ENCODE results near the gene MOB1B.
A peak's percentile ranks its signal among the peaks of the same experiment; 100 is the strongest.
"Not testable (repeated sequence)": the region's sequence is repeated elsewhere in the genome, so short reads cannot be mapped to it uniquely, and the experiment has no call there.

MOB1B gene

DNA sequence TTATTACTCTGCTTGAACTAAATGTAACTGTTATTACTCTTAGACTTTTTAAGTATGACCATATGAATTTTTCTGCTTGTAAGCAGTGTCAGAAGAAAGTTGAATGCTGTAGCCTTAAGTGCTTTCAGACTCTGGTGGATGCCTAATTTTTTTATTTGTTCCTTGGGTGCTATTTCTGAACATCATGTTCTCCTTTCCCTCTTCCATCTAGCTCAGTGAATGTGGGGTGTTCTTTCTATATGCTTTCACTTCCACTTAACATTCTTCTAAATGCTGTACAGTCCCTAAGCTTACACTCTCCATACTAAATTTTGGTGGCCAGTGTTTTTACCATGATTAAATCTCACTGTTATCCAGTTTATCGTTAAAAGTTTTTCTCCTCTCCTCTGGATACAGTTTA is 94.9 kb downstream of the MOB1B start:
- peak overlapping the region; percentile 95 for H3K4me3 Mint-ChIP-seq
- ATAC-seq (no peak), DNase-seq (no peak)
- H3K9me3 Mint-ChIP-seq, result peaks cover 5% of the 10 kb centered on the region
- H3K36me3 Mint-ChIP-seq (ENCODE audit: low read depth), result peaks cover 37% of the 10 kb centered on the region
- peaks cover 75% of the 10 kb centered on the region for H3K4me1 Mint-ChIP-seq
- peak overlapping the region; percentile 89 for H3K27ac Mint-ChIP-seq
- H3K27me3 Mint-ChIP-seq, result no peaks in the 10 kb centered on the region

DNA sequence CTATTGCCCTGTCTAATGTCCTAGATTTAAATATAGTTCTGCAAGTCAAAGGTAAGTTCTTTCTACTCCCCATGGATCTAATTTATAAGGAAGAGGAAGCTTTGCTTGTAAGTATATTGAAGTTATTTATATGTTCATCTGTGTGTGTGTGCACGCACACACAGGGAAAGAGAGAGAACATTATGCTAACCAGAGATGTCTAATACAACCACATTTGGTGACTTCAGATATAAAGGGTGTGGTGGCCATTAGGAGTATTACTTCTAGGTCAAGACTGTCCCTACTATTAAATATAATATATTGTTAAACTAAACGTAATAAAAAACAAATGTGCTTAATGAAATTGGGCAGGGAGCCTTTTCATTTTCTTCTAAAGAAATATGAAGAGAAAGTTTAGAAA is 95.4 kb downstream of the MOB1B start:
- DNase-seq (no peak), ATAC-seq (no peak)
- peak overlapping the region; percentile 89 for H3K27ac Mint-ChIP-seq
- H3K4me3 Mint-ChIP-seq, result peak overlapping the region; percentile 95
- peaks cover 77% of the 10 kb centered on the region for H3K4me1 Mint-ChIP-seq
- H3K9me3 Mint-ChIP-seq, result peaks cover 5% of the 10 kb centered on the region
- H3K36me3 Mint-ChIP-seq (ENCODE audit: low read depth), result peaks cover 41% of the 10 kb centered on the region
- no peaks in the 10 kb centered on the region for H3K27me3 Mint-ChIP-seq

DNA sequence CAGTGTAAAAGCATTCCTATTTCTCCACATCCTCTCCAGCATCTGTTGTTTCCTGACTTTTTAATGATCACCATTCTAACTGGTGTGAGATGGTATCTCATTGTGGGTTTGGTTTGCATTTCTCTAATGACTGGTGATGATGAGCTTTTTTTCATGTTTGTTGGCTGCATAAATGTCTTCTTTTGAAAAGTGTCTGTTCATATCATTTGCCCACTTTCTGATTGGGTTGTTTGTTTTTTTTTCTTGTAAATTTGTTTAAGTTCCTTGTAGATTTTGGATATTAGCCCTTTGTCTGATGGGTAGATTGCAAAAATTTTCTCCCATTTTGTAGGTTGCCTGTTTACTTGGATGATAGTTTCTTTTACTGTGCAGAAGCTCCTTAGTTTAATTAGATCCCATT is 97.5 kb downstream of the MOB1B start:
- Mint-ChIP-seq H3K36me3 (ENCODE audit: low read depth) (peaks cover 49% of the 10 kb centered on the region), H3K4me1 (peaks cover 92% of the 10 kb centered on the region)
- H3K27me3 Mint-ChIP-seq, DNase-seq, H3K9me3 Mint-ChIP-seq, H3K4me3 Mint-ChIP-seq, H3K27ac Mint-ChIP-seq, ATAC-seq: not testable (repeated sequence)

DNA sequence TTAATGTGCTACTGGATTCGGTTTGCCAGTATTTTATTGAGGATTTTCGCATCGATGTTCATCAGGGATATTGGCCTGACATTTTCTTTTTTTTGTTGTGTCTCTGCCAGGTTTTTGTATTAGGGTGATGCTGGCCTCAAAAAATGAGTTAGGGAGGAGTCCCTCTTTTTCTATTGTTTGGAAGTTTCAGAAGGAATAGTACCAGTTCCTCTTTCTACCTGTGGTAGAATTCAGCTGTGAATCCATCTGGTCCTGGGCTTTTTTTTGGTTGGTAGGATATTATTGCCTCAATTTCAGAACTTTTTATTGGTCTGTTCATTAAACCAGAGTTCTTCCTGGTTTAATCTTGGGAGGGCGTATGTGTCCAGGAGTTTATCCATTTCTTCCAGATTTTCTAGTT is 99.2 kb downstream of the MOB1B start:
- H3K27me3 Mint-ChIP-seq, result not testable (repeated sequence)
- H3K27ac Mint-ChIP-seq, result peak overlapping the region; percentile 24

DNA sequence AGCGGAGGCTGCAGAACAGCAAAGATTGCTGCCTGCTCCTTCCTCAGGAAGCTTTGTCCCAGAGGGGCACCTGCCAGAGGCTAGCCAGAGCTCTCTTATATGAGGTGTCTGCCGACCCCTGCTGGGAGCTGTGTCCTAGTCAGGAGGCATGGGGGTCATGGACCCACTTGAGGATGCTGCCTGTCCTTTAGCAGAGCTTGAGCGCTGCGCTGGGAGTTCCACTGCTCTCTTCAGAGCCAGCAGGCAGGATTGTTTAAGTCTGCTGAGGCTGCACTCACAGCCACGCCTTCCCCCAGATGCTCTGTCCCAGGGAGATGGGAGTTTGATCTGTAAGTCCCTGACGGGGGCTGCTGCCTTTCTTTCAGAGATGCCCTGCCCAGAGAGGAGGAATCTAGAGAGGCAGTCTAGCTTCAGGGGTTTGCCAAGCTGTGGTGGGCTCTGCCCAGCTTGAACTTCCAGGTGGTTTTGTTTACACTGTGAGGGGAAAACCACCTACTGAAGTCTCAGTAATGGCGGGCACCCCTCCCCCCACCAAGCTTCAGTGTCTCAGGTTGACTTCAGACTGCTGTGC is 102.2 kb downstream of the MOB1B start:
- peak overlapping the region; percentile 24 for H3K4me3 Mint-ChIP-seq
- no peaks in the 10 kb centered on the region for H3K27me3 Mint-ChIP-seq
- peaks cover 46% of the 10 kb centered on the region for H3K36me3 Mint-ChIP-seq (ENCODE audit: low read depth)
- peak; percentile 65 for DNase-seq
- peaks cover 85% of the 10 kb centered on the region for H3K4me1 Mint-ChIP-seq
- ATAC-seq, result peak; percentile 67
- H3K9me3 Mint-ChIP-seq, result peaks cover 5% of the 10 kb centered on the region
- peak overlapping the region; percentile 61 for H3K27ac Mint-ChIP-seq

More for the DNA sequence above, 99.2 kb downstream of the MOB1B start:
- Mint-ChIP-seq H3K4me1 (peaks cover 86% of the 10 kb centered on the region), H3K36me3 (ENCODE audit: low read depth) (peaks cover 49% of the 10 kb centered on the region)
- H3K9me3 Mint-ChIP-seq, DNase-seq, H3K4me3 Mint-ChIP-seq, ATAC-seq: not testable (repeated sequence)

DNA sequence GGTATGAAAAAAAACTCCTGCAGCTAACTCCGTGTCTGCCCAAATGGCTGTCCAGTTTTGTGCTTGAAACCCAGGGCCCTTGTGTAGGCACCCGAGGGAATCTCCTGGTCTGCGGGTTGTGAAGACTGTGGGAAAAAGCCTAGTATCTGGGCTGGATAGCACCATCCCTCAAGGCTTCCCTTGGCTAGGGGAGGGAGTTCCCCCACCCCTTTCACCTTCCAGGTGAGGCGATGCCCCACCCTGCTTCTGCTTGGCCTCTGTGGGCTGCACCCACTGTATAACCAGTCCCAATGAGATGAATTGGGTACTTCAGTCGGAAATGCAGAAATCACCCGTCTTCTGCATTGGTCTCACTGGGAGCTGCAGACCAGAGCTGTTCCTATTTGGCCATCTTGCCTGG is 102.9 kb downstream of the MOB1B start:
- Mint-ChIP-seq H3K36me3 (ENCODE audit: low read depth) (peaks cover 40% of the 10 kb centered on the region), H3K4me1 (peaks cover 85% of the 10 kb centered on the region), H3K4me3 (peak overlapping the region; percentile 24), H3K27ac (peak overlapping the region; percentile 61)
- not testable (repeated sequence) for ATAC-seq, H3K27me3 Mint-ChIP-seq, H3K9me3 Mint-ChIP-seq, DNase-seq

DNA sequence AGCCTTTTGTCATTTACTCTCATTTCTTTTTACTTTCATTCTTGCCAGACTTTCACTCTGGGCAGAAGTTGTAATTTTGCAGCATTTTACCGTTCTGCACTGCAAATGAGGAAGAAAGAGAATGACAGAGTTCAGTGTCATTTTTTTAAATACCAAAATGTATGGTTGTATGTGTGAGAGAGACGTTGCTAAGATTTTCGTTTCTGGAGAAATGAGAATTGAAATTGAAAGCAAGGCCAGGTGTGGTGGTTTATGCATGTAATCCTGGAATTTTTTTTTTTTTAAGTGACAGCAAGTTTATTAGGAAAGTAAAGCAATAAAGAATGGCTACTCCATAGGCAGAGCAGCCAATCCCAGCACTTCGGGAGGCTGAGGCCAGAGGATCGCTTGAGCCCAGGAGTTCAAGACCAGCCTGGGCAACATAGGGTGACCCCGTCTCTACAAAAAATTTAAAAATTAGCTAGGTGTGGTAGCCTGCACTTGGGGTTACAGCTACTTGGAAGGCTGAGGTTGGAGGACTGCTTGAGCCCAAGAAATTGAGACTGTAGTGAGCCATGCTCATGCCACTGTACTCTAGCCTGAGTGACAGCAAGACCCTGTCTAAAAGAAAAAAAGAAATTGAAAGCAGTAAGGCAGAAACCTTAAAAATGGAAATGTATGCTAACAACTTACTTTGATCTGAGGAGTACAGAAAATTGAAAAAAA is 104.2 kb downstream of the MOB1B start:
- H3K4me1 Mint-ChIP-seq, result peaks cover 75% of the 10 kb centered on the region
- H3K4me3 Mint-ChIP-seq, result peak overlapping the region; percentile 33
- ATAC-seq (peak; percentile 51), DNase-seq (no peak)
- no peaks in the 10 kb centered on the region for H3K9me3 Mint-ChIP-seq
- peak overlapping the region; percentile 81 for H3K27ac Mint-ChIP-seq
- no peaks in the 10 kb centered on the region for H3K27me3 Mint-ChIP-seq
- H3K36me3 Mint-ChIP-seq (ENCODE audit: low read depth), result peaks cover 27% of the 10 kb centered on the region

DNA sequence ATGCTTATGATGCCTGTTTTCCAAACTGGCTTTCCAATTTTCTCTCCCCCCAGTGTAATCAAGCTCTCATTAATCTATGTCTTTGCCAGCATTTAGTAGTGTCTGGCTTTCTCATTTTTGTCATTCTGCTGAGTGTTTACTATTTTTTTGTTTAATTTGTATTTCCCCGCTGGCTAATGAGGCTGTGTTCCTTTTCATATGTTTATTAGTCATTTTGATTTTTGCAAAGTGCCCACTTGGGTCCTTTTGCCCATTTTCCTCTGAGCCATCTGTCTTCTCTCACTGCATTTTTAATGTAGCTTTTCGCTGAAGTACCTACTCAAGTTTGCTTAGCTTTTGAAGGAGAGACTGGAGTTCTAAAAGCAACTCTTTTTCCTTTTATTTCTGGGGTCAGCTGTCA is 106.0 kb downstream of the MOB1B start:
- H3K4me3 Mint-ChIP-seq, result no peak overlapping the region
- H3K4me1 Mint-ChIP-seq, result peaks cover 58% of the 10 kb centered on the region
- no peaks in the 10 kb centered on the region for H3K9me3 Mint-ChIP-seq
- H3K36me3 Mint-ChIP-seq (ENCODE audit: low read depth), result peaks cover 23% of the 10 kb centered on the region
- ATAC-seq (no peak), DNase-seq (no peak)
- no peaks in the 10 kb centered on the region for H3K27me3 Mint-ChIP-seq
- peak overlapping the region; percentile 46 for H3K27ac Mint-ChIP-seq

DNA sequence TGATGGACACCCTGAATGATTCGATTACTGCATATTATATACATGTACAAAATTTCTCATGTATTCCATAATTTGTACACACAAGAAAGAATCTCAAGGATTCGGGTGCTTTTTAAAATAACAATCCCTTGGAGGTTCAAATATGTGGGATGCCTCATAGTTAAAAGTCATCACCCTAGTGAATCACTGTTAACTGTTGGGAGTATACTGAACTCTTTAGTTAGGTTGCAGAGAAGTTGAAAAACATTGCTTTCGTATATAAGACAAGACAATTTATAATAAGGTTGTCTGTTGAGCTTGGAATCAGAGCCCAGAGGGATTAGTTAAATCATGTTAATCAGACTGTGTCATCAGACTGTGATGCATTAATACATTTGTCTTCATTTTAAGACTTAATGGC is 106.9 kb downstream of the MOB1B start:
- no peaks in the 10 kb centered on the region for H3K27me3 Mint-ChIP-seq
- peak overlapping the region; percentile 61 for H3K27ac Mint-ChIP-seq
- DNase-seq (no peak), ATAC-seq (no peak)
- H3K4me1 Mint-ChIP-seq, result peaks cover 50% of the 10 kb centered on the region
- no peaks in the 10 kb centered on the region for H3K9me3 Mint-ChIP-seq
- no peak overlapping the region for H3K4me3 Mint-ChIP-seq
- H3K36me3 Mint-ChIP-seq (ENCODE audit: low read depth), result peaks cover 25% of the 10 kb centered on the region

DNA sequence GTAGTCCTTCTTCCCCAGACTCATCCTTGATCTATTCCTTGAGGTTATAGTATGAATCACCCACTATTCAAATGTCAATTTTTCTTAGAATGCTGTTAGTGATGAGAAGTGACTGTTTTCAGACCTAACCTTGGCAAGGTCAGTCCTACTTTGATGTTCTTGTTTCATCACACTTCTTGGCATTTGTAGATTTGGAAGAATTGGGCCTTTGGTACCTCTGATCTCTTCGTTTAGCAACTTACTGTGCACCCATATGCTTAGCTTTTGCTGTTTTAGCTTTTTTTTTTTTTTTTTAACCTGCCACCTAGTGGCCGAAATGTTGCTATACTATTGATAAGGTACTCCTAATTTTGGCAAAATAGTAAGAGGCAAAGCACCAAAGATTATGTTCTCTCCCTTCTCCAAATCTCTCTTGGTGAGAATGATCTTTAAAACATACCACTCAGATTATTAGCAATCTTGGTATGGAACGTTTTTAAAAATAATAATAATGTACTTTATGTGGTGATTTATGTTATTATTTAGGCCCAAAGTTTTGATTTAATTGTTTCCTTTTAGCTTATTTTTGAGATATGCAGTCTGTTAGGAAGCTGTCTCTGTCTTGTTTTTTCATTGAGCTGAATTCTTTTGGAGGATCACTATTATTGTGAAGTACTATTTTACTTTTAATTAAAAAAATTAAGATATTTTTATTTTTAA is 107.9 kb downstream of the MOB1B start:
- H3K36me3 Mint-ChIP-seq (ENCODE audit: low read depth), result peaks cover 25% of the 10 kb centered on the region
- H3K4me1 Mint-ChIP-seq, result peaks cover 41% of the 10 kb centered on the region
- no peaks in the 10 kb centered on the region for H3K9me3 Mint-ChIP-seq
- DNase-seq (no peak), ATAC-seq (peak; percentile 72)
- no peak overlapping the region for H3K4me3 Mint-ChIP-seq
- peak overlapping the region; percentile 61 for H3K27ac Mint-ChIP-seq
- no peaks in the 10 kb centered on the region for H3K27me3 Mint-ChIP-seq

DNA sequence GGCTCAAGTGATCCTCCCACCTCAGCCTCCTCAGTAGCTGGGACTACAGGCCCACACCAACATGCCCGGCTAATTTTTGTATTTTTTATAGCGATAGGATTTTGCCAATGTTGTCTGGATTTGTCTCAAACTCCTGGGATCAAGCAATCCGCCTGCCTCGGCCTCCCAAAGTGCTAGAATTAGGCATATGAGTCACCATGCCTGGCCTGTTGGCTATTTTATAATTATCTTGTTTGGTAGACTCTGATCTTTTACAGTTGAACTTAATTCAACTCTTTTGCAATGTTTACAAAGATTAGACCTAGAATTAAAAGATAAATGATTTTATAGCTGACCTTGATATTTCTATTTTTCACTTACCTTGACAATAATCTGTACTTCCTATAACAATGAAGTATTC is 109.3 kb downstream of the MOB1B start:
- DNase-seq (no peak), ATAC-seq (no peak)
- H3K27ac Mint-ChIP-seq, result no peak overlapping the region
- peaks cover 25% of the 10 kb centered on the region for H3K36me3 Mint-ChIP-seq (ENCODE audit: low read depth)
- H3K4me1 Mint-ChIP-seq, result peaks cover 33% of the 10 kb centered on the region
- H3K4me3 Mint-ChIP-seq, result no peak overlapping the region
- H3K27me3 Mint-ChIP-seq, result no peaks in the 10 kb centered on the region
- H3K9me3 Mint-ChIP-seq, result no peaks in the 10 kb centered on the region

DNA sequence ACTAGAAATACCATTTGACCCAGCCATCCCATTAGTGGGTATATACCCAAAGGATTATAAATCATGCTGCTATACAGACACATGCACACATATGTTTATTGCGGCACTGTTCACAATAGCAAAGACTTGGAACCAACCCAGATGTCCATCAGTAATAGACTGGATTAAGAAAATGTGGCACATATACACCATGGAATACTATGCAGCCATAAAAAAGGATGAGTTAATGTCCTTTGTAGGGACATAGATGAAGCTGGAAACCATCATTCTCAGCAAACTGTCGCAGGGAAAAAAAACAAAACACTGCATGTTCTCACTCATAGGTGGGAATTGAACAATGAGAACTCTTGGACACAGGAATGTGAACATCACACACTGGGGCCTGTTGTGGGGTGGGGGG is 115.2 kb downstream of the MOB1B start:
- H3K27me3 Mint-ChIP-seq, H3K9me3 Mint-ChIP-seq, H3K4me3 Mint-ChIP-seq, H3K27ac Mint-ChIP-seq, DNase-seq, H3K4me1 Mint-ChIP-seq, ATAC-seq: not testable (repeated sequence)
- peaks cover 19% of the 10 kb centered on the region for H3K36me3 Mint-ChIP-seq (ENCODE audit: low read depth)

DNA sequence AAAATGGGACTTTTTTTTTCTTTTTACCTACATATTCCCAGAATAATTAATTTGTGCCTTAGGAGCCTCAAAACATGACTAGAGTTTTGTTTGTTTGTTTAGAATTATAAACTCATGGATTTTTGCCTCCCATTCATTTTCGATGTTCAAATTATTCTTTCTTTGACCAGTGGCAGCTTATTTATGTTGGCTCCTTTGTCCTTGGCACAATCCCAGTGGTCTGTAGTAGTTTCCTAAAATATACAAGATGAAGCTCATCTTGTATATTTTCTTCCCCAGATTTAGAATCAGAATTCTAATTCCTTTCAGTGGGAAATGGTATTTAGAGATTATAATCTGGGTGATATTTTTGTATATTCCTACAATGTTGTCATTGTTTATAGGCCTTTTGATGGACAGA is 118.4 kb downstream of the MOB1B start:
- H3K36me3 Mint-ChIP-seq (ENCODE audit: low read depth), result peaks cover 24% of the 10 kb centered on the region
- H3K9me3 Mint-ChIP-seq, result no peaks in the 10 kb centered on the region
- no peak for DNase-seq
- no peaks in the 10 kb centered on the region for H3K27me3 Mint-ChIP-seq
- H3K4me3 Mint-ChIP-seq, result no peak overlapping the region
- ATAC-seq, result no peak
- peaks cover 7% of the 10 kb centered on the region for H3K4me1 Mint-ChIP-seq
- H3K27ac Mint-ChIP-seq, result no peak overlapping the region

DNA sequence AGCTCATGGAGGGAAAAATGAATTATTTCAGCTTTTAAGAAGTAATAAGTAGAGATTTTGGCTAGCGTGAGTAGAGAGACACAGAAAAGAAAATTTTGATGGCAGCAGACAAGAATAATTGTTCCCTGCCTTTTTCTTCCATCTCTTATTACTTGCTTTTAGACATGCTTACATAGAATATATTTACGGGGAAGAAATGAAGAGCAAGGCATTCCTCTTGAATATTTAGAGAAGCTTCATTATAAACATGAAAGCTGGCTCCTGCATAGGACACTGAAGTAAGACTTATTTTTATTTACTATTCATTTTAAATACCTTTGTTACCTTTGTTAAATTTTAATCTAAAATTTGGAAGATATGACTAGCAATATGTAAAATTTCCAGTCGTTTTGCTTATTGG is 123.5 kb downstream of the MOB1B start:
- Mint-ChIP-seq H3K27ac (no peak overlapping the region), H3K4me3 (no peak overlapping the region), H3K36me3 (ENCODE audit: low read depth) (peaks cover 38% of the 10 kb centered on the region), H3K9me3 (no peaks in the 10 kb centered on the region), H3K4me1 (no peaks in the 10 kb centered on the region), H3K27me3 (no peaks in the 10 kb centered on the region)
- ATAC-seq, result no peak
- no peak for DNase-seq

DNA sequence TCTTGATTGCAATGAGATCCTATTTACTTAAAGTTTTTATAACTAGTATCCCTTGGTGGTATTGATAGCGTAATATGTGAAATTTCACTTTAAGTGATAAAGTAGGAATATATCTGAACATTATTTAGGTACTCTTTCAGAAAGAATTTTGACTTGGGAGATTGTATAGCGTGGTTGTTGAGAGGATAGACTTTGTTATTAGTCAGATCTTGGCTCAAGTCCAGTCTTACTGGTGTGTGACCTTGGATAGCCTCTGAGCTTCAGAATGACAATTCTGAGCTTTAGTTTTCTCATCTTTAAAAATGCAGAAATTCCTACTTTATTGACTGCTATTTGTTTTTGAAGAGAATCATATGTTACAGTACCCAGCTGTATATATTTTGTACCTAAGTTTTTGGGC is 123.9 kb downstream of the MOB1B start:
- DNase-seq, result no peak
- H3K27me3 Mint-ChIP-seq, result no peaks in the 10 kb centered on the region
- no peaks in the 10 kb centered on the region for H3K4me1 Mint-ChIP-seq
- ATAC-seq, result no peak
- peak overlapping the region; percentile 23 for H3K27ac Mint-ChIP-seq
- no peaks in the 10 kb centered on the region for H3K9me3 Mint-ChIP-seq
- H3K36me3 Mint-ChIP-seq (ENCODE audit: low read depth), result peaks cover 39% of the 10 kb centered on the region
- no peak overlapping the region for H3K4me3 Mint-ChIP-seq
